Activated CD8-positive, alpha-beta T cell treated with anti-CD3 and anti-CD28 coated beads for 36 hours (primary cell): ENCODE results near the gene MOGAT3. TPM values are rescaled to one million over a fixed set of nuclear protein-coding genes. Genes with fewer than 3 reads are reported as not detected.

ENCODE experiments used
- ATAC-seq: fragments of 200-7000 bp; cut with Tn5 transposase; one replicate; pipeline ENCODE4 v1.10.0; 2021; ENCODE audit warnings: mild to moderate bottlenecking, moderate library complexity
- CTCF ChIA-PET: fragments of 350-600 bp; sonication (Branson Sonifier 250); formaldehyde crosslinking; loops from one replicate; lab custom pipeline; 2021; ENCODE audit warnings: antibody characterized with exemption; lab: Charles Lee
- POLR2A ChIA-PET: fragments of 350-600 bp; sonication (Branson Sonifier 250); formaldehyde crosslinking; loops from one replicate; lab custom pipeline; 2021; ENCODE audit warnings: antibody characterized with exemption; lab: Charles Lee
- DNase-seq: peaks from one replicate; pipeline ENCODE4 v3.0.0-alpha.2; 2020
- H3K27ac Mint-ChIP-seq: one replicate; pipeline ENCODE4 v1.8.0; 2021; ENCODE audit warnings: mild to moderate bottlenecking, mixed read lengths
- H3K27me3 Mint-ChIP-seq: one replicate; pipeline ENCODE4 v1.8.0; 2021; ENCODE audit warnings: mixed read lengths
- H3K36me3 Mint-ChIP-seq: one replicate; pipeline ENCODE4 v1.8.0; 2021; ENCODE audit warnings: low read depth, mixed read lengths
- H3K4me1 Mint-ChIP-seq: one replicate; pipeline ENCODE4 v1.8.0; 2021; ENCODE audit warnings: low read depth, mixed read lengths
- H3K4me3 Mint-ChIP-seq: one replicate; pipeline ENCODE4 v1.8.0; 2021; ENCODE audit warnings: mild to moderate bottlenecking, moderate library complexity, mixed read lengths
- H3K9me3 Mint-ChIP-seq: one replicate; pipeline ENCODE4 v1.8.0; 2021; ENCODE audit warnings: mixed read lengths
- CTCF ChIP-seq: fragments of 200-600 bp; IDR thresholded peaks from one replicate; pipeline ENCODE4 v1.8.0; 2022; ENCODE audit warnings: antibody characterized with exemption, mild to moderate bottlenecking
- intact Hi-C: fragments of 100-400 bp; cut with micrococcal nuclease; formaldehyde crosslinking; loops from one replicate; pipeline ENCODE4 v1.10.0; 2022
- total RNA-seq, 2 experiments: library from RNA; stranded (reverse); gene quantifications; one replicate each; pipeline ENCODE4 v1.2.3, GENCODE V29; 2021

MOGAT3 gene
- total RNA-seq, 2 experiments from 2014 or later = not detected

- Mint-ChIP-seq H3K4me1 (peaks cover 36% of the 10 kb centered on the region), H3K9me3 (no peaks in the 10 kb centered on the region), H3K27ac (no peak overlapping the region), H3K4me3 (peak overlapping the region; percentile 55), H3K36me3 (peaks cover 16% of the 10 kb centered on the region), H3K27me3 (peaks cover 39% of the 10 kb centered on the region)
- DNase-seq = no peak
- peak; percentile 3 for ATAC-seq
- POLR2A ChIA-PET = interaction anchor here (0.9 to 1.5 kb wide), 3 partner anchors 9 to 29 kb away, joined by 3 to 5 read pairs (median 3); no protein-coding TSS in a partner anchor
- CTCF ChIA-PET = interaction anchor here (0.8 to 2.7 kb wide), 3 partner anchors 8 to 20 kb away, joined by 3 to 27 read pairs (median 3); no protein-coding TSS in a partner anchor
- no peak for TF ChIP-seq CTCF
- intact Hi-C loops = no loop called here
Measured at GRCh38 chr7:101163279-101164070, 37.4 kb downstream of the MOGAT3 start.

GRCh38 chr7:101162551-101163278 lies 38.1 kb downstream of the MOGAT3 start:
- CTCF ChIA-PET = interaction anchor here (0.8 to 1.0 kb wide), 2 partner anchors 9 to 18 kb away, joined by 3 read pairs; no protein-coding TSS in a partner anchor
- Mint-ChIP-seq H3K9me3 (no peaks in the 10 kb centered on the region), H3K36me3 (peaks cover 20% of the 10 kb centered on the region), H3K27ac (no peak overlapping the region), H3K4me1 (peaks cover 33% of the 10 kb centered on the region), H3K4me3 (peak overlapping the region; percentile 20), H3K27me3 (peaks cover 31% of the 10 kb centered on the region)
- POLR2A ChIA-PET = interaction anchor here (1.0 to 1.5 kb wide), 2 partner anchors 11 to 30 kb away, joined by 3 to 5 read pairs; no protein-coding TSS in a partner anchor
- no peak for TF ChIP-seq CTCF
- intact Hi-C loops = no loop called here
- no peak for DNase-seq
- no peak for ATAC-seq

- DNase-seq (no peak), ATAC-seq (no peak)
- H3K4me3 Mint-ChIP-seq = peak overlapping the region; percentile 20
- no peak overlapping the region for H3K27ac Mint-ChIP-seq
- intact Hi-C loops = no loop called here
- H3K36me3 Mint-ChIP-seq = peaks cover 21% of the 10 kb centered on the region
- peaks cover 23% of the 10 kb centered on the region for H3K27me3 Mint-ChIP-seq
- no peaks in the 10 kb centered on the region for H3K9me3 Mint-ChIP-seq
- TF ChIP-seq CTCF = no peak
- CTCF ChIA-PET = interaction anchor here (0.8 to 1.7 kb wide), 3 partner anchors 10 to 31 kb away, joined by 3 to 5 read pairs (median 3); no protein-coding TSS in a partner anchor
- POLR2A ChIA-PET = interaction anchor here (1.5 kb wide), 1 partner anchor 12 kb away, joined by 5 read pairs; no protein-coding TSS in a partner anchor
- peaks cover 25% of the 10 kb centered on the region for H3K4me1 Mint-ChIP-seq
Measured at GRCh38 chr7:101161692-101162471, 39.0 kb downstream of the MOGAT3 start.

- intact Hi-C loops = no loop called here
- peaks cover 22% of the 10 kb centered on the region for H3K36me3 Mint-ChIP-seq
- H3K9me3 Mint-ChIP-seq = no peaks in the 10 kb centered on the region
- TF ChIP-seq CTCF = no peak
- peaks cover 17% of the 10 kb centered on the region for H3K27me3 Mint-ChIP-seq
- H3K4me3 Mint-ChIP-seq = no peak overlapping the region
- ATAC-seq (no peak), DNase-seq (no peak)
- POLR2A ChIA-PET = no interaction called here
- no peak overlapping the region for H3K27ac Mint-ChIP-seq
- peaks cover 18% of the 10 kb centered on the region for H3K4me1 Mint-ChIP-seq
- CTCF ChIA-PET = interaction anchor here (0.8 to 1.7 kb wide), 2 partner anchors 11 to 17 kb away, joined by 3 to 5 read pairs; no protein-coding TSS in a partner anchor
Measured at GRCh38 chr7:101160910-101161309, 39.9 kb downstream of the MOGAT3 start.
